Islet of Langerhans (tissue), 1 donor: ENCODE results near the gene GATA3.

Experiments used
- FAIRE-seq: peaks from one replicate; lab custom pipeline; 2011; peaks lifted over from hg19 to GRCh38; lab: Jason Lieb, UNC

GATA3 gene

GRCh38 chr10:8065651-8066050, 11.2 kb downstream of the GATA3 start:
- no peak for FAIRE-seq

DNA sequence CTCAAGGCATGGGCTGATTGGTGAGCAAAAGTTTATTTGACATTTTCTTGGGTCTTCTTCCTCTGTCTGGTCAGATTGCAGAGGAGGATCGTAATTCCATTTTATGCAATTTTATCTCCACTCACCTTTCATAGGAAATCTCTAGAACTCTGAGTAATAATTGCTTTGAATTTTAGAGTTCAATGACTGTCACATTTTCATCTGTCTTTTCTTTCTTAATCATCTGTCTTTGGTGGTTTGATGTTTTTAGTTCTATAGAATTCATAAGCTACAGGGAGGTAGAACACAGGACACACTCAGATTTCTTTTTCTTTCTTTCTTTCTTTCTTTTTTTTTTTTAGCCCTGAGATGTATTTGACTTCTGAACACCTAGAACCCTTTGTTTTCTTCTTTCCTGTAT, 11.6 kb downstream of the GATA3 start:
- FAIRE-seq: no peak

GRCh38 chr10:8066797-8067196, 12.3 kb downstream of the GATA3 start:
- no peak for FAIRE-seq

DNA sequence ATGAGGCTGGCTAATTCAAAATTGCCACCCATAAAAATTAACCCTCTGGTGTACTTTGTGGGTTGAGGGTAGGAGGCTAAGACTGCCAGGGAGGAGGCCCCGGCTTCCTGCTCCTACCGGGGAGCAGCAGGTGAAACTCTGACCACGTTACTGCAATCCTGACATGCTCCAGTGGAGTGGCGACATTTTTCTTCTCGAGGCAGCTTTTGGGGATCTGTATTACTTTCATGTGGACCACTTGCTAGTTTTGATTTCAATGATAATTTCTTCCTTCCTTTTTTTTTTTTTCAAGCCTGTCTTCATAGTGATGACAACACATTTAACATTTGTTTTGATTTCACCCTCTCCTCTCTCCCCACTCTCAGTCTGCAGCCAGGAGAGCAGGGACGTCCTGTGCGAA, 14.6 kb downstream of the GATA3 start:
- no peak for FAIRE-seq

GRCh38 chr10:8069627-8070026, 15.1 kb downstream of the GATA3 start:
- no peak for FAIRE-seq

- no peak for FAIRE-seq
Measured at GRCh38 chr10:8070440-8070839, 16.0 kb downstream of the GATA3 start.

- no peak for FAIRE-seq
Measured at GRCh38 chr10:8071006-8071405, 16.5 kb downstream of the GATA3 start.

GRCh38 chr10:8071666-8072065, 17.2 kb downstream of the GATA3 start:
- FAIRE-seq: no peak

GRCh38 chr10:8072211-8072610, 17.7 kb downstream of the GATA3 start:
- no peak for FAIRE-seq

- no peak for FAIRE-seq
Measured at GRCh38 chr10:8073691-8074416, 19.4 kb downstream of the GATA3 start.

GRCh38 chr10:8074881-8075280, 20.4 kb downstream of the GATA3 start:
- no peak for FAIRE-seq

- FAIRE-seq: no peak
Measured at GRCh38 chr10:8075282-8076260, 21.1 kb downstream of the GATA3 start.

DNA sequence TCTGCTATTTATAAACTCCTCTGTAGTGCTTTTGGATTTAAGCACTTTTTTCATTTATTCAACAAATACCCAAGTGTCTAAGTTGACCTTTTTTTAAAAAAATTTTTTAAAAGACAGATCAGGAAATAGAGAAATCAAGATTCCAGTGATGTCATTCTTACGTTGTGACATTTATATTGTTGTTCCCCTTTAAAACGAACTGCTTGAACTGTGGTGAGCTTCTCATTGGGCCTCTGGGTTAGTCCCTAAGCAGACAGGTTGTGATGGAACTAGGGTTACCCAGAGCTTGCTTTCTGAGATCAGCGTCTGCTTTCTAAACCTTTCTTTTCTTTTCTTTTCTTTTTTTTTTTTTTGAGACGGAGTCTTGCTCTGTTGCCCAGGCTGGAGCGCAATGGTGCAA, 22.4 kb downstream of the GATA3 start:
- no peak for FAIRE-seq

- FAIRE-seq: no peak
Measured at GRCh38 chr10:8078027-8078426, 23.5 kb downstream of the GATA3 start.

DNA sequence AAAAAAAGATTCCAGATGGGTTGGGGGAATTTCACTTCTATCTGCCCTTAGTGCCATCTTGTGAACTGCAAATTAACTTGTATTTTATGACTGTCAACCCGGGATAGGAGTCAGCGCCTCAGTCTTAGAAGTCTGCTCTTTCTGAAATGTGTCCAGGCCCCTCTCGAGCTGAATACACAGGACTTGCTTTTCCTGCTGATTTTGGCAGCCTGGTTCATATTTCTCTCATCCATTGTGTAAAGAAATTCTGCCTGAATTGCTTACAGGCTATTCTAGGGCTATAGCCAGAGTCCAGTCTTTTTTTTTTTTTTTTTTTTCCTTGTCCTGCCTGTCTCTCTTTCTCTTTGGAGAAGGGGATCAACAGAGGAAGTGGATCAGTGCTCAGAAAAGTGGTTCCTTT, 24.6 kb downstream of the GATA3 start:
- FAIRE-seq: no peak

DNA sequence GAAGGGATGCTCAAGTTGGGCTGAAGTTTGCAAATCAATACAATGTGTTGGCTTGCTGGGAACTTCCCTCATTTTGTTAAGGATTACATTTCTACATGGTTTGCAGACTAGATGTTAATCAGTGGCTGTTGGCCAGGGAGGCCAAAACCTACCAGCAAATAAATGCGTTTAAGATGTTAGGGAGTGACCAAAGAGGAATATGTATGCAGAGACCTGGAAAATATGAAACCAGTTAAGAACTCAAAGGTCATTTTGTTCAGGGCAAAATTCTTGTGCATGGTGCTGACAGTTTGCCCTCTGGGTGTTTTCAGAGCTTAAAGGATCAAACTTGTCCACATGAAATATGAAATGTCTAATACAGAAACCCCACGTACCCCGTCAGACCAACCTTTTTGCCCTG, 30.3 kb downstream of the GATA3 start:
- FAIRE-seq: no peak

DNA sequence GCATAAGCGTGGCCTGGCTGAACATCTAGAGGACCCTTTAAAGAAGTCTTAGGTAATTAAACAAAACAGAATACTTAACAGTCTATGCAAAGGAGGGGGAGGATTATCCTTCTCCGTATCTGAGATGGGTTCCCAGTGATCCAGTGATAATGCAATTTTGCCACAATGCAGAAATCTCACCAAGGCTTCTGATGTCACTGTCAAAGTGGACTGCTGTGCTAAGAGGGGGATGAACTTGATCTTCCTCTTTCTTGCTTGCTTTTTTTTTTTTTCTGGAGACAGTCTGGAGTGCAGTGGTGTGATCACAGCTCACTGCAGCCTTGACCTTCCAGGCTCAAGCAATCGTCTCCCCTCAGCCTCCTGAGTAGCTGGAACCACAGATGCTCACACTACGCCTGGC, 30.8 kb downstream of the GATA3 start:
- no peak for FAIRE-seq

DNA sequence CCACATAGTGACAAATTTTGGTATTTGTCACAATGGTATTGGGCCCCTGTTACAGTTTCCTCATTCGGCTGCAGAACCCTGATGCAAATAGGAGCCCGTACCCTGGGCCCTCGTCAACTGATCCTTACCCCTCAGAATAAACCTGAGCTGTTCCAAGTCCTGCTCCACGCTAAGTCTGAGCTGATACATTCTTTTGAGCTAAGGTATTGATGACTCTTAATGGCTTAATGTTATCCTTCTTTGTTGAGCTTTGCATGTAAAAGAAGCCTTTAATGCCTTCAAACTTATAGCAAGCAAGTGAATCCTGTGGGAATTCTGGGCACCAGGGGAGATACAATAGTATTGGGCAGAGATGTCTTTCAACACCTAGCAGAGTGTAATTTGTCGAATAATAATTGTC, 31.8 kb downstream of the GATA3 start:
- no peak for FAIRE-seq

DNA sequence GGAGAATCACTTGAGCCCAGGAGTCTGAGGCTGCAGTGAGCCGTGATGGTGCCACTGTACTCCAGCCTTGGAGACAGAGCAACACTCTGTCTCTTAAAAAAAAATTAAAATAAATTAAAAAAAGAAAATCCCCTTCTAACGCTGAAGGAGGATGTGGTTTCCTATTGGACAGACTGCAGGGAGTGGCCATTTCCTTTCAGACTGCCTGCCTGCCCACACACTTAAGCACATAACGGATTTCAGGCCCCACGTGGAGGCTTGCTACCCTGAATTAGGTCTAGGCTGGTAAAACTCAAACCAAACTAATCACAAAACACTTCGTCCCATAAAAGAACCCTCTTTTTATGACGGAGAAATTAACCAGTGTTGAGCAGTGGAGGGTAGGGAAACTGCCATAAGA, 34.0 kb downstream of the GATA3 start:
- FAIRE-seq: no peak

DNA sequence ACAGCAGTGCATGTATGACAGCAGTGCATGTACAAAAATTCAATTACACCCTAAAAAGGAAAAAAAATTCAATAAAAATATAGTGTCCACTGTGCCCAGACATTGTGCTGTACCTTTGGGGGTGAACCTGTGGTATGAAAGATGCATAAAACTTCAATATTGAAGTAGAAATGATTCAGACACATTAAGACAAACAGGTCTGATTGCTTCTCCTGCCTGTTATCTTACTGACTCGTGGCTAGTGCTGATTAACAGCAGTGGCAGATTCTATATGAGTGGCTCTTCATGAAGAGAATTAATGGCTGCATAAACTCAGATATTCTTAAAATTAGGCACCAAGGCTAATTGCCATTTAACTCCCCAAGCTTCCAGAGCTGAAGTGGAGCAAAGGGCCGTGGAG, 37.9 kb downstream of the GATA3 start:
- no peak for FAIRE-seq

DNA sequence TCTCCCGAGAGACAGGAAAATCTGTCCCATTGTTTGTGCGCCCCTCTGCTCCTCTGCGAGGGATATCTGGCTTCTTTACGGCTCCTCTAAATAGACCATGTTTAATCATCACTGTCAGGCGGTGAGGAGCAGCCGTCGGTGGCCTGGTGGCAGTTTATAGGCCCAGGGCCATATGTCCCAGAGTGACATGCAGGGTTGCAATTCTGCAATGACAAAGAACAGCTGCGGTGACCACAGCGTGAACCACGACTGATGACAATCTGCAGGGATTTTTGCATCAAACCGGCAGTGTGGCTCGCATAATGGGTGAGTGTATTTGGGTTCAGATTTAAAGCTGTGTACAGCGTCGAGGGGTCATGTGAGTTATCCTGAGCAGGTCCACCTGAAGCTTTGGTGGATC, 41.5 kb downstream of the GATA3 start:
- FAIRE-seq: no peak

DNA sequence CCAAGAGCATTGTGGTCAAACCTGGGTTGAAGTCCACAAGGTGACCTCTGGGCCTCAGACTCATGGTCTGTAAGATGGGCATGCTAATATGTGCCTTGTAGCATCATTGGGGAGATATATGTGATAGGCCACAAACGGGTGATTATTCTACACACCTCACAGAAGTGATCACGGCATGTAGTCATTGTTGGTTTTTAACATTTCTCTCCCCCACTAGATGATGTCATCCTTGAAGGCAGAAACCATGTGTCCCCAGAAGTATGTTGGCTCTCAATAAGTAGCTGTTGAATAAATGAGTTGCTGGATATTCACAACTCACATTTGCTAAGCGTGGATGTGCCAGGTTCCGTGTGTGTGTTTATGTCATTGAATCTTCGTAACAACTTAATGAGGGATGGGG, 42.4 kb downstream of the GATA3 start:
- FAIRE-seq: no peak

- FAIRE-seq: no peak
Measured at GRCh38 chr10:8100366-8100765, 45.9 kb downstream of the GATA3 start.
